Suppressor macrophage treated with lipopolysaccharide for 1 hour (primary cell): ENCODE measurements around the gene HOXA9.
A peak's percentile ranks its signal among the peaks of the same experiment; 100 is the strongest.

Source experiments
- DNase-seq, 3 donors: peaks; one replicate each; pipeline ENCODE4 v3.0.0-alpha.2; 2020 to 2022

The HOXA9 gene

DNA sequence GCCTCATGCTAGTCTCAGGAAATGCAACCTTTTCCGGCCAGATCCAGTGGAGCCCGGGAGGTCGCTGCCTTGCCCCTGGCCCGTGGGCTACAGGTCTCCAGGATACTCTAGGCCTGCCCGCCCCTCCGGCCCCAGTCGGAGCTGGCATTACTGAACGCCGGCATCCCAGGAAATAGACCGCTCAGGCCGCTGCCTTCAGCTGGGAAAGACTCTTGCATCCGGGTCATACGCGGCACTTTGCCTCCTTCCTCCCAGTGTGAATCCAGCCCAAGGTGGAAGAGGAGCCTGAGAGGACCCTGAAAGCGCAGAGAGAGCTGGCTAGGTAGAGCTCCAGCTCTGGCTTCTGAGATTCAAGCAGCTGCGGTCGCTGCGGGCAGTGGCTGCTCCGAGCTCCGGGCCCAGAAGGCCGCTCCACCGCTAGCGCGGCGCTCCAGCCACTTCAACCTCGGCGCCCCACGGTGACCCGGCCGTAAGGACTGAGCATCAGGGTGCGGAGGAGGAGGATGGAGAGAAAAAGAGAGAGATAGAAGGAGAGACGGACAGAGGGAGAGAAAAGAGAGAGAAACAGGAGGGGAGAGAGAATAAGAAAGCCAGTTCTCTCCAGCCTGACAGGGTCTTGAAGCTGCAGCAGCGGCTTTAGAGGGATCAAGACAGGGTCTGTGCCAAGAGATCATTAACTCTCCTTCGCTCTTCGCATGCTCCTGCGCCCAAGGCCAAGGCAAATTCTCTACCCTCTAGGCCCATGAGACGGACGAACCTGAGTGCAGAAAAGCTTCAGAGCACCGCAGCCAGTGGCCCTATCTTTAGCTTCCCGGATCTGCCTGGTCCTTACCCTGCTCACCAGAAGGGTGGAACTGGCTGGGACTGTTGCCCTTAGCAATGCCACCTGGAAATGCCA is 10.5 kb upstream of the HOXA9 start:
- DNase-seq: no peak

DNA sequence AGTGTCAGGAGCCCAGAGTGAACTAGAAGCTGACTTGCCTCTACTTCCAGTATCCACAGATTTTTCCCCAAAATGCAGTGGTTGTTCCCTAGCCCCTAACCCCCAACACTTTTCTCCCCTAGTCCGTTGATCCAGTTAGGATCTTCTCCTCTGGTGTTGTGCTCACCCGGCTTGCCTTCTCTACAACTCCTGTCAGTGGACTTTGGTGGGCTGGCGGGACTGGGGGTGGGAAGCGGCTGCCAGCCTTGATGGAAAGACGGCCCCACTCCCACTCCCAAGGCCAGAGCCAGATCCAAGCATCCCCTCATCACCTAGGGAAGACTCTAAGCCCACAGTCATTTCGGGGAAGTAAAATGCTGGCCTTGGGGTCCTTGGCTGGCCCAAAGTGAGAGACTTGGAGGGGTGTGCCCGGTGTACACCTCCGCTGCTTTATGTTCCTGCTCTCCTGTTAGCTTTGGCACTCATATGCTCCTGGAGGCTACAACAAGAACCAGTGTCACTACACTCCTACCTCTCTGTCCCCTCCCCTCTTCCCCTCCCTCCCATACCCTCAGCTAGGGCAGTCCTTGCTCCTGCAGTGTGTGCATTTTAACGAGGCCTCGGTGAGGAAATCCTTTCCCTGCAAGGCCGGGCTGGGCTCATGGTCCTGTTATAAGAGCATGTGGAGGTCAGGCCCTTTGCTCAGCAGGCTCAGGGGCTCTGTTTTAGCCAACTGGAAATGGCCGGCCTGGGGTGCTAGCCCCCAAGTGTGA is 9.7 kb upstream of the HOXA9 start:
- DNase-seq: no peak

DNA sequence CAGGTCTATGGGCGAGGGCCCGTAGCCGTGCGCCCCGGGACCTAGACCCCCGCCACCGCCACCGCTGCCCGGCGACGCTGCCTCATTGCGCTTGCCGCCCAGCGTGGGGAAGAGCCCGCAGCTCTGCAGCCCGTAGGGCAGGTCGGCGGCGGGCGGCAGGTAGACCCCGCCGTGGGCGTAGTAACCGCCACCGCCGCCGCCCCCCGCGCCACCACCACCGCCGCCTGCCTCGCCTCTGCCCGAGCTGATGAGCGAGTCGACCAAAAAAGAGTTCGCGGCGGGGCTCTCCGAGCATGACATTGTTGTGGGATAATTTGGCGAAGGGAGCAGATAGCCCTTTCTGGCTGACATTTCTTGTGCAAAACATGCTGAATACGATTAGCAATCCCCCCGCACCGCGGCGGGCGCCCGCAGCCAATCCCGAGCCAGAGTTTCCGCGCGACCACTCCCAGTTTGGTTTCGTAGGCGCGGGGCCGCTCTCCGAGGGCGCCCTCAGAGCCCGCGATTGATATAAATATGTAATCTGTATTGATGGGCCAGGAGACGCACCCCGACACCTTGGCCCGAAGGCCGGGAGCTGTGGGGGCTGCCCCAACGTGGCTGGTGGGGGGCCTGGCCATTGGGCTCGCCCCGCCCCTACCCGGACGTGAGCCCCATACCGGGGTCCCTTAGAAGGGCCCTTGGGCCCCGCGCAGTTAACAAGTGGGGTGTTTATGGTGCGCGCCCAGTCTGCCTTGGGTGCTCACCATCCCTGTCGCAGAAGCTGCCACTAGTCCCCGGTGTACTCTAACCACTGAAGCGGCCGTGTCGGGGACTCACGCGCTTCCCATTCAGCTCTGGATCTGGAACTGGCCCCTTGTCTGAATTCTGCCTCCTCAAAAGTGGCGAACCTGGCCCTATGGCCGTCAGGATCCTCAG is 8.9 kb upstream of the HOXA9 start, which contains the start of gene HOXA10:
Gene HOXA10, minus strand, starts transcription at position 365 of the 918 bp plus-strand sequence. Its CDS starts 14 bp downstream, at position 351.
- DNase-seq: no peak

DNA sequence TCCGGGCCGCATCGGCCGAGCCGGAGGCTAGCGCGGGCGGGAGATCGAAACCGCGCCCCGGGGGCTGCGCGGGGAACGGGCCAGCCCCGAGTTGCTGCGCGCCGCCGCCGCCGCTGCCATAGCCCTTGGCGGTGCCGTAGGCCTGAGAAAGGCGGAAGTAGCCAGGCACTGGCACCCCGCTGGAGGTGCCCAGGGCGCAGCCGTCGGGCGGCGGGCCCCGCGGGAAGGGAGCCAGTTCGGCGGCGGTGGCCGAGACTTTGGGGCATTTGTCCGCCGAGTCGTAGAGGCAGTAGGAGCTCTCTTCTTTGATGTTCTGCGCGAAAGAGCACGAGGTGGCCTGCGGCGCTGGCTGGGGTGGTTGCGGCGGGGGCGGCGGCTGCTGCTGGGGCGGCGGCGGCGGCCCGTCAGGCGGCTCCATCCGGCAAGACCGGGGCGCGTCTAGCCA is 8.2 kb upstream of the HOXA9 start:
- DNase-seq: peak; percentile 69 to 83 (median 77)

DNA sequence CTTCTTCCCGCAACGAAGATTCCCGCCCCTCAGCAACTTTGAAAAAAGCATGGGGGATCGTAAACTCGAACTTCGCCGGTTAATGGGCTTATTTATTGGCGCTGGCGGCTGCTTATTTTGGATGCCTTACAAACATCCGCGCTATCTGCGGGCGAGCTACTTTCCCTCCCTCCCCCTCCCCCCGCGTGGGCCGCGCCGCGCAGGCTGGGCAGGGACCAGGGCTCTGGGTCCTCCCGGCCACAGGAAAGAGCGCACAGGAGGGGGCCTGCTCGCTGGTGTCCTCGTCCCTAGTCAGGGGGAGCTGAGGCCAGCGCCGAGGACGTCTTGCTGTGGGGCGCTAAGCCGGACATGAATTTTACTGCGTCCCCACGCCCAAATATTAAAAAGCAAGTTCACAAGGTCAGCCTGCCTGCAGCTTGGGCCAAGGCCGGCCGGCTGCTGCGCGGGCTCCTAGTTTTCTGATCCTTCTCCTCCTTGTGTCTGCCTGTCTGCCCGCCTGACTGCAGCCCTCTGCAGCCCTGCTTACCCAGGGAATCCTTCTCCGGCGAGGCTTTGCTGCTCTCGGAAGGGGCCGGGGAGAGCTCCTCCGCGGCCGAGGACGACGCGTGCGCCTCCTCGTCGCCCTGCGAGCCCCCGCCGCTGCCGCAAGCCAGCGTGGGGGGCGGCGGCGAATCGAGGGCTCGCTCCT is 7.6 kb upstream of the HOXA9 start:
- peak in 1 of 3 donors; percentile 30 for DNase-seq

DNA sequence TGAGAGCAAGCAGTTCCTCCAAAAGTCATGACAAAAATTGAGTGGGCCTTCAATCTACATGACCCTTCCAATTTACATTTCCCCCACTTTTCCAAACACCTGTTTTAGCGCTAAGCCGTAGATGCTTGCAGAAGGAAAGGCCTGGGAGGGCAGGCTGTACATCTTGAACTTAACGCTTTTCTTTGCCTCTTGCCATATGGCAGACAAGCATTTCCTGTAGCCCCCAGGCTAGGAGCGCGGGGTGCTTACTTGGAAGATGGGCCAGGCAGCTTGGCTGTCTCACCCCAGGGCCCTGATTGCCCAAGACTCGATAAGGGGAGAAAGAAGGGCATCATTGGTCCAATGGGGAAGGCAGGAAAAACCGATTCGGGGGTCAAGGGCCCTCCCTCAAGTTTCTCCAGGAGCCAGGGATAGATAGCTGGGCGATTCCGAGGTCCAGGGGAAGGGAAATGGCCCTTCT is 7.0 kb upstream of the HOXA9 start:
- no peak for DNase-seq

DNA sequence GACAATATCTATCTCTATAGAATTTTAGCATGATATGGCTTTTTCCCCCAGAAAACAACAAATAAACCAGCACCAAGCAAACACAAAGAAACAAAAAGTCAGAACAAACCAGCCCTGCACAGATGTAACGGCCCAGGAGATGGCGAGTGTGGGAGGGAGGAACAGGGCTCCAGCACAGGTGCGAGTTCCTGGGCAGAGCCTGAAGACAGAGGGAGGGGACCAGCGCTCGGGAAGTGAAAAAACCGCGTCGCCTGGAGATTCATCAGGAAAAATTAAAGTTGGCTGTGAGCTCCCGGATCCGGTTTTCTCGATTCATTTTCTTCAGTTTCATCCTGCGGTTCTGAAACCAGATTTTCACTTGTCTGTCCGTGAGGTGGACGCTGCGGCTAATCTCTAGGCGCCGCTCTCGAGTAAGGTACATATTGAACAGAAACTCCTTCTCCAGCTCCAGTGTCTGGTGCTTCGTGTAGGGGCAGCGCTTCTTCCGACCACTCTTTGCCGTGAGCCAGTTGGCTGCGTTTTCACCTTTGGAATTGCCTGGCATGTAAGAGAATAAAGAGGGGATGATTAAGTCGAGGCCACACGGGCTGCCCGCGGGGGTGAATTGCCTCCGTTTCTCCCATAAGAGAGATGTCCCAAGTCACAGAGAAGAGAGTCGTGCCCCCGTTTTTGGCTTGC is 6.4 kb upstream of the HOXA9 start:
- DNase-seq: peak in 1 of 3 donors; percentile 27

DNA sequence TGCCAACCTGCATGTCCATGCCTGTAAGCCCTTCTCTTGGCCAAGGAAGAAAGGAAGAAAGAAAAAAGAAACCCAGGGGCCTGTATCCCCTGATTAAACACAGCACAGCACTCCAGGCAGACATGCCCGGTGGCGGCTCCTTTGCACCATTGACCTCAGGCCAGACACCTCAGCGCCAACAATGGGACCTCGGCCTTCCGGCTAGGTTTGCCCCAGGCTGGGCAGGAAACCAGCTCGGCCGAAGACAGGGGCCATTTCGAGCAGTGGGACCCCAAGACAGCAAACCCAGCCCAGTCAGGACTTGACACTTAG is 5.9 kb upstream of the HOXA9 start:
- DNase-seq: no peak

DNA sequence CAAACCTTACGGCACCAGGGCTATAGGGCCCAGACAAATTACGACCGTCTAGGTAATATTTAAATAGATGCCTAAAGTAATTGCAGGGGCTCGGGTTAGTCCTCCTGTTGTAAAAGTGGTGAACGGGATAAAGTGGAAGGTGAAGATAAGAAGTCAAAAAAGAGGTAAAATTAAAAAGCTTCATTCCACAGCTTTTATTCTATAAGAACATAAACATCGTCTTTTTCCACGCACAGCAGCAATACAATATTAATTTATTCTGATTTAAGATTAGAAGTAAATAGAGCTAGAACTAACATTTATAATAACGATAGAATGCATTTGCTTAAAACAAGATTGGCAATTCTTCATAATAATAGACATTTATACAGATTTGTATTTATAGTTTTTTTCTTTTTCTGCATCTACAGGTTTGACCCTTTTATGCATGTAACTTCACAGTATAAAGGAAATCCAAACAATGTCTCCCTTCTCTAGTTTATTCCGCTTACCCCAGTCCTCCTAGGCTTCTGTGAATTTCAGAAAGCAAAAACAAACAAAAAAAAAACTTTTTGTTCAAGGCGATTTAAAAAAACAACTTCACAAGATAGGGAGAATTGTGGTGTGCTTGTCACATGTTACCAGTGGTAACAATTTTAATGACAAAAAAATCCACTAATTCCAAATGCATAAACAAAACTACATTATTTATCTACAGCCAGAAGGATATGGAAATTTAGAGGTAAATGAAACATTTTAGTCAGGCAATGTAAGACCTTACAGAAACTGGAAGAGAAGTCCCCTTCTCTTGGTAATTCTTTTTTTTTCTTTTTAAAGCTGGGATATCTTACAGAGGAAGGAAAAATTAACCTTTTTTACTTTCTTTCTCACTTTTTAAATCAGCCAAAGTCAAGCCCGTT is 5.3 kb upstream of the HOXA9 start:
- no peak for DNase-seq

DNA sequence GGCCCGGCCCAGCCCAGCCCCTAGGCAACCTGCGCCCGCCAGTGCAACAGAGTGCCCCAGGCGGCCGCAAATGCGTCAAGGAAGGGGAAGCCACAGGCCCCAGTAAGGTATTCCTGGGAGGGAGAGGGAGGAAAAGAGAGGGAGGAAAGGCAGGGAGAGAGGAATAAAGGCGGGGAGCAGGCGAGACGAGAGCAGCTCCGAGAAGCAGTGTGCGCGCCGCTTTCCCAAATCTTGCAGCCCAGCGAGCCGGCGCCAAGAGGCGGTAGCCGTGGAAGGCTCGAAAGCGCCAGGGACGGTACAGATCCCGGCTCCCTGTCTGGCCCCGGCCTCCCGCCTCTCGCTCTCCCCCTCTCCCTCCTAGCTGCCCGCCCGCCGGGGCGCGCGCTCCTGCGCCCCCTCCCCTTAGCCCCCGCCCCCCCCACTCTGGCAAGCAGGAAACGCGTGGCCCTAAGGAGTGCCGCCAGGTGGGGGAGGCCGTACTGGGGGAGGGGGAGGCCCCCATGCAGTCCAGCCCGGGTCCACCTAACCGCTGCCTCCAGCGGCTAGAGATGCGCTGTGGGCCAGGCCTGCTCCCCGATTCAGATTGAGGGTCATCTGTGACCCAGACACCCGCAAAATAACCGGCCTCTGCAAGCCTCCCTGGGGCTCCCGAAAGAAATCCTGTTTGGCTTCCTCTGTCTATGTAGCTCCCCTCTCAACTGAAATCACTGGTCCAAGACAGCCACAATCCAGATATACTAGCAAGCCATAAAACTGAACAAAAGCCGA is 4.5 kb upstream of the HOXA9 start:
- DNase-seq: peak in 1 of 3 donors; percentile 49

DNA sequence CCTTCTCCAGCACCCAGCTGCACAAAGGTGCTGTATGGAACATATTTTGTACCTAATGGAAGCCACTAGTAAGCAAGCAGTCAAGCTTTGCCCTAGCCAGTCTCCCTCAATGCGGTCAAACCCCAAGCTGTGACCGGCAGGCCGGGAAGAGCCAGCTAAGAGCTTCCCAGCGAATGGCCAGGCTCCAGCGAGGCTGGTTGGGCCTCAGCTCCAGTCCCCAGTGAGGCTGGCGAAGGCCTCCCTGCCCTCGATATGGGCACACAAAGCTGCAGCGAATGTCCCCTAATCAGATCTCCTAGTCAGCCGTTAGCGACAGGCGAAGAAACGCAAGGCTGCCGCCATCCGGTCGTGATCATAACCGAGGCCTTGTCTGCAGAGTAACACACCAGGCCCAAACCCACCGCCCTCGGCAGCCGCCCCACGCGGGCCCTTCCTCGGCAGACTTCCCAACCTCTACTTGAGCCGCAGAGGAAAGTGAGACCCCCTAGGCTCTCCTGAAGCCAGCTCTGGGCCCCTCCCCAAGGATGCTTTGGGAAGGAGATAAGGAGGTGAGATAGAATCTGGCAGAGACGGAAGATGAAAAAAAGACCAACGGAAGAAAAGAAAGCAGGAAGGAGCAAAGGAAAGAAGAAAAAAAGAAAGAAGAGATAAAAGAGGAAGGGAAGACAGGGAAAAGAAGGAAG is 3.1 kb upstream of the HOXA9 start:
- peak in 1 of 3 donors; percentile 50 for DNase-seq

DNA sequence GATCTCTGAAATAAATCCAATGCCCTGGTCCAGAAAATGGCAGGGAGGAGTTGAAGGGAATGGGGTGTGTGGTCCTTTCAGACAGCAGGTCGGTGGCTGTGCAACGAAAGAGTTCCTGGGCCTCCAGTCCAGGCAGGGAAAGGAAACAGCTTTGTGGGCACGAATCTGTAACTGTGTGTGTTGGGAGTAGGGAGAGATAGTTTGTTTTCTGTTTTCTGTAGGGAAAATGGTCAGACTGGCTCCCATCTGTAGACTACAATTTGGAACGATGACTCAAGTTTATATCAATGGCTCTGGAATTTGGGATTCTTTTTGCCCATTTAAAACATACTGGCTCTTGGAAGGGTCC is 2.6 kb upstream of the HOXA9 start:
- peak in 1 of 3 donors; percentile 2 for DNase-seq

DNA sequence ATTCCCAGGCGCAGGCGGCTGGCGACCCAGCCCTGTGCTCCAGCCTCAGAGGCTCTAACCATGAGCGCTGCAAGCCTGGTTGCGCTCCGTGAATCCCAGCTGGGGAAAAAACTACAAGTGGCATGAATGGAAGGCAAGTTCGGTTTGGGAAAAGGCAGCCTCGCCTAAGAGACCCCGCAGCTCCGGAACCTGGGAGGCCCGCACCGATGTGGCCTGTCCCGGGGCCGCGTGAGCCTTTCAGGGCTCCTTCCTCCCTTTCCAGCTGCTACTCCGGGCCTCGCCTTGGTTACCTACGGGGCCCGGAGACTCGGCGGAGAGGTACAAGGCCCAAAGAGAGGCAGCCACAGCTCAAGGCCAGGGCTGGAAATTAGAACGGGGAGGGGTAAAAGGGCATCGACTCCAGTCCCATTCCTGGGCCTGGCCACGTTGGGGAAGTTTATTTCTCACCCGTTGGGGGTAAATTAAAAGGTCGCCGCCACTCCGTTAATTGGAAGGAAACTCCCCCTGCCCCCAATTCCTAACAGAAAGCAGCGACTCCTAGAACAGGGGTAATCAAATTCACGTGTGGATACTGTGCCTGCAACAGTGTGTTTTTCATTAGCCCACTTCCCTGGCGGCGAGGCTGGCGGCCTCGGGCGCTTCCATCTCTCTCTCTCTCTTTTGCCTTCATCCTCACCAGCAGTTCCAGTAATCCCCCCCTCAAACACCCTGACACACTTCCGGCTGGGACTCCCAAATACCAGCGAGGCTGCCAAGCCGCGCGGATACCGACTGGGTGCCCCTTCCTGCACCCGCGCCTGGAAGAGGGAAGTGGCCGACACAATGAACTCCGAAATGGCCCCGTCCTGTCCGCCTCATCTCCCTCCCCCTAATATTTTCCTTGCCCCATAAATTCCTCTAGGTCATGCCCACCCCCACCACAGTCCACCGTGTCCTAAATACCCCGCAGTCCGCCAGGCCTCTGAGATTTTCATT is 1.5 kb upstream of the HOXA9 start:
- DNase-seq: peak in 1 of 3 donors; percentile 50

DNA sequence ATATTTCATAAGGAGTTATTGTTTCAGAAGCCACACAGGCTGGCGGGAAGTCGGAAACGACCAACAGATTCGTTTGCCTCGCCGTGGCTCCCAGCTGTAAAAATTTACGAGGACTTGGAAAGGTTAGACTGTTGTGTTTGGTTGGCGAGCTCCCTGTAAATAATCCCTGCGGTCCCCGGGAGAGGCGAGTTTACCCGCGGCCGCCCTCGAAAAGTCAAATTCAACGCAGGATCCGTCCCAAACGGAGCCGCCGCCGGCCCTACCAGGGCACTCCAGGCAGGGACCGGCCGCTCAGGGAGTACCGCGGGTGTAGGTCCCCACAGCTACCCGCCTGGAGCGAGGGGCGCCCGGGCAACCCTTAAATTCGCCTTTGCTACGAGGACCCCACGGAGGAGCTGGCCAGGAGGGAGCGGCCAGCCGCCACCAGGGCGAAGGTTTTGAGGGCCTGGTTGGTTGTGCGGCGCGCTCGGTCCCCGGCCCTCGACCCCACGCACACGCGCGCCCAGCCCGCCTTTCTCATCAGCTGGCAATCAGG is 726 bp upstream of the HOXA9 start:
- peak in 1 of 3 donors; percentile 32 for DNase-seq

DNA sequence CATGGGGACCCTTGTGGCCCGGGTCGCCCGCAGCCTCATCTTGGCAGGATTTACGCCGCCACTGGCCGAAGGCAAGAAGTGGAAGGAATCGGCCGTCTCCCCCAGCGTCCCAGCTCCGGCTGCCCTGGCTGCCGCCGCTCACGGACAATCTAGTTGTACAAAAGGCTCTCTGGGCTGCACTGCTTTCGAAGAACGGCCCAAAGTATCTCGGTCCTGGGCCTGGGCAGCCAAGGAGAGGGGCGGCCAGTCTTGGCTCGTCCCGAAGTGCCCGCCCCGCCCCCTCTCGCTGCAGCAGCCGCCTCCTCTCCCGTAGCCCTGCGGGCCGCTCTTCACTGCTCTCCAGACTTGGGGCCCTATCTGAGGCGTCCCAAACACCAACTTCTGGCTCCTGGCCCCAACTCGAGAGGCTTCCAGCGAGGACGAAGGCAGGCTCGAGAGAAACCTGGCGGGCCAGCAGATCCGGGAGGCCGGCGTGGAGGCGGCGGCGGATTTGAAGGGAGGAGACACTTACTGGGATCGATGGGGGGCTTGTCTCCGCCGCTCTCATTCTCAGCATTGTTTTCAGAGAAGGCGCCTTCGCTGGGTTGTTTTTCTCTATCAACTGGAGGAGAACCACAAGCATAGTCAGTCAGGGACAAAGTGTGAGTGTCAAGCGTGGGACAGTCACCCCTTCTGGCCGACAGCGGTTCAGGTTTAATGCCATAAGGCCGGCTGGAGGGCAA is 809 bp downstream of the HOXA9 start:
- peak in 2 of 3 donors; percentile 41 to 64 for DNase-seq

DNA sequence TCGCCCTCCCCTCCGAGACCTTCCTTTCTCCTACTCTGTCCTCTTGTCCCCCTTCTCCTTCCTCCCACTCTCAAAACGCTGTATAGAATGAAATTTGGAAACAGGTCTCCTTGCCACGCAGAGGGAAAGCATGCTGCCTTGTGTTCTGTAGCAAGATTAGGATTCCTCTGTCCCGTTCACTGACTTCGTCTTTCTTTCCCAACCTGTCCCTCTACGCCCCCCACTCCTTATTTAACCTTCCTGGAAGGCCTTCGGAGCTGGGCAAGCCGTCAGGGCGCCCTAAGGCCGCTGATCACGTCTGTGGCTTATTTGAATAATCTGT is 1.3 kb downstream of the HOXA9 start:
- DNase-seq: no peak
